Body of pancreas (tissue), 4 donors: ENCODE data around the gene STAMBPL1.

Experiments used
- POLR2A ChIP-seq, 3 donors: fragments of 450-650 bp; IDR thresholded peaks; one replicate each; pipeline ENCODE4 v1.6.1; 2016; ENCODE audit warnings: antibody characterized with exemption in 3 of 3, mild to moderate bottlenecking in 2 of 3
- TF ChIP-seq, protein P1 (sequence below), 7 experiments: fragments of 450-650 bp in 4 of 7; fragments of 200-600 bp in 3 of 7; sonication (generic) in 3 of 7; IDR thresholded peaks; one replicate each; pipeline ENCODE4 v1.5.1; 2016 to 2019; ENCODE audit warnings: antibody characterized with exemption in 7 of 7

DNA sequence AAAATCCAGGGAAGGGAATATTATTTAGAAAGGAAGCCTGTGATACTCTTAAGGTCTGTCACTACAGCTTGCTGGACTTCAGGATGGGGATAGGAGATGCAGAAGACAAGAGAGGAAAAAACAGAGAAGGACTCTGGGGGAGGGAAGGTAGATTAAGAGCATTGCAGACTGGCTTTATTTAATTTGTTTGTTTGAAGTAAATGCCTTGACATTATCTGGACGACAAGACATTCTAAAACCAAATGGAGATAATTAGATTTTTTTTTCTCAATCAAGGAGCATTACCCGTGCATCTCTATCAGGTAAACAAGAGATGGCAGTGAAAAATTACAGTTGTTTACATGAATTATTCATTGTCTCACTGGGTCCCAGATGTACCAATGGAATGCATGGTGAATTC, 48.2 kb downstream of the STAMBPL1 start:
- TF ChIP-seq, protein P1, sequence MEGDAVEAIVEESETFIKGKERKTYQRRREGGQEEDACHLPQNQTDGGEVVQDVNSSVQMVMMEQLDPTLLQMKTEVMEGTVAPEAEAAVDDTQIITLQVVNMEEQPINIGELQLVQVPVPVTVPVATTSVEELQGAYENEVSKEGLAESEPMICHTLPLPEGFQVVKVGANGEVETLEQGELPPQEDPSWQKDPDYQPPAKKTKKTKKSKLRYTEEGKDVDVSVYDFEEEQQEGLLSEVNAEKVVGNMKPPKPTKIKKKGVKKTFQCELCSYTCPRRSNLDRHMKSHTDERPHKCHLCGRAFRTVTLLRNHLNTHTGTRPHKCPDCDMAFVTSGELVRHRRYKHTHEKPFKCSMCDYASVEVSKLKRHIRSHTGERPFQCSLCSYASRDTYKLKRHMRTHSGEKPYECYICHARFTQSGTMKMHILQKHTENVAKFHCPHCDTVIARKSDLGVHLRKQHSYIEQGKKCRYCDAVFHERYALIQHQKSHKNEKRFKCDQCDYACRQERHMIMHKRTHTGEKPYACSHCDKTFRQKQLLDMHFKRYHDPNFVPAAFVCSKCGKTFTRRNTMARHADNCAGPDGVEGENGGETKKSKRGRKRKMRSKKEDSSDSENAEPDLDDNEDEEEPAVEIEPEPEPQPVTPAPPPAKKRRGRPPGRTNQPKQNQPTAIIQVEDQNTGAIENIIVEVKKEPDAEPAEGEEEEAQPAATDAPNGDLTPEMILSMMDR (IDR thresholded peaks at IDR 0.05), result no peak
- no peak for TF ChIP-seq POLR2A (IDR thresholded peaks at IDR 0.05)
